GM12891 (cell line): ENCODE measurements around the gene CES1.

Experiments
- PAX5 ChIP-seq: IDR thresholded peaks from 2 replicates; pipeline ENCODE4 v1.6.1; 2011; ENCODE audit warnings: low read length, moderate library complexity, mild to moderate bottlenecking; ENCODE audit not compliant: insufficient read depth, severe bottlenecking
- POLR2A ChIP-seq: IDR thresholded peaks from 2 replicates; pipeline ENCODE4 v1.6.1; 2011; ENCODE audit warnings: low read depth, low read length, control low read depth
- POLR2AphosphoS5 ChIP-seq: IDR thresholded peaks from 2 replicates; pipeline ENCODE4 v1.6.1; 2011; ENCODE audit warnings: low read depth, low read length, control low read depth
- POU2F2 ChIP-seq: IDR thresholded peaks from 2 replicates; pipeline ENCODE4 v1.6.1; 2011; ENCODE audit warnings: low read depth, mild to moderate bottlenecking, control low read depth, low read length, moderate library complexity
- SPI1 ChIP-seq: IDR thresholded peaks from 2 replicates; pipeline ENCODE4 v1.6.1; 2011; ENCODE audit warnings: low read depth, low read length, control low read depth
- TAF1 ChIP-seq: IDR thresholded peaks from 2 replicates; pipeline ENCODE4 v1.6.1; 2011; ENCODE audit warnings: low read depth, low read length, control low read depth

- TF ChIP-seq POLR2AphosphoS5 (no peak), POLR2A (no peak), TAF1 (no peak), SPI1 (no peak), POU2F2 (no peak), PAX5 (no peak)
These were observed 57.0 kb downstream of the CES1 start for GRCh38 chr16:55775857-55776256.
